ENCODE measurements around the gene CELF5. TPM values are rescaled to one million over a fixed set of nuclear protein-coding genes. Genes with fewer than 3 reads are reported as not detected.
"Not testable (repeated sequence)": the region's sequence is repeated elsewhere in the genome, so short reads cannot be mapped to it uniquely, and the experiment has no call there.

The CELF5 gene
- total RNA-seq, 1 donor from 2014 or later = 2.3 TPM

DNA sequence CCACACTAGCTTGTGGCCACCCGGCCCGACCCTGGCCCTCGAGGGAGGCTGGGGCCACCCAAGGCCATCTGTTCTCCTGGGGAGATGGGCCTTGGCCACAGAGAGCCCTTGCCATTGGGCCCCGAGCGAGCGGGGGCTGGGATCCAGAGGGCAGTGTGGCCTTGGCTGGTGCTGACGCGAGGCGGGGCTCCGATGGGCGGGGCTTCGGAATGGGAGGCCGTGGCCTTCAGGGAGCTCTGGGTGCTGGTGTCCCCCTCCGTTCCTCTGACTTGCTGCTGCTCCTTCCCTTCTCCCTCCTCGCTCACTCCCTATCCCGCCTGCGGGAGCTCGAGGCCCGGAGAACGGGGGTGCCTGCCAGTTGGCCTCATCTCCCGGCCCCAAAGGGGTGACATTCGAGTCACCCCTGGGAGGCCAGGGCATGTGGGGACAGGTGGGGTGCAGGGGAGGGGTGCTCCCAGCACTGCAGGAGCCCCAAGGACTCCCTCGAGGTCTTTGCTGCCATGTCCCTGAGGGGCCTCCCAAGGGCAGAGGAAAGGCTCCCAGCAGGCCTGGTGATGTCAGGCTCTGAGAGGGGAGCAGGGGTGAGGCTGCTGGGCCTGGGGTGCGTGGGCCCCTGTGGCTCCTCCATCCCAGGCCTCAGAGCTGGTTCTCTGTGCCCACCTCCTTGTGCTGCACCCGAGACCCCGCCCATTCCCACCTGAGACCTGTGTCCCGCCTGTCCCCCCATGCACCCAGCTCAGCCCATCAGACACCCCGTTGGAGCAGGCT, 34.6 kb upstream of the CELF5 start:
- Mint-ChIP-seq H3K4me1 (peaks cover 15% of the 10 kb centered on the region), H3K36me3 (ENCODE audit: low read depth) (peaks cover 4% of the 10 kb centered on the region)
- DNase-seq (ENCODE audit: low read depth, low spot score) = no peak

DNA sequence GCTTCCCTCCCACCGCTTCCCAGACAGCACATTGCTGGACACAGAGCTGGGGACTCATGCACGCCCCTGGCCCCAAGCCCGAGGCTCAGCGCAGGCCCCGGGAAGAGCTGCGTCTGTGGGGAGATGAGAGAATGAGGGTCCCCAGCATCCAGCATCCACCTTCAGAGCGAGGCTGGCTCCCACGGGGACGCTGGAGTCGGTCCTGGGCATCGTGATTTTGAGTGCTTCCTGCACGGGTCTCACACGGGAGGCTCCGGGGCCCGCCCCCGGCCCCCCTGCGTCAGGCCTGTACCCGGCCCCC, 34.0 kb upstream of the CELF5 start:
- peaks cover 4% of the 10 kb centered on the region for H3K36me3 Mint-ChIP-seq (ENCODE audit: low read depth)
- TF ChIP-seq, protein P1, sequence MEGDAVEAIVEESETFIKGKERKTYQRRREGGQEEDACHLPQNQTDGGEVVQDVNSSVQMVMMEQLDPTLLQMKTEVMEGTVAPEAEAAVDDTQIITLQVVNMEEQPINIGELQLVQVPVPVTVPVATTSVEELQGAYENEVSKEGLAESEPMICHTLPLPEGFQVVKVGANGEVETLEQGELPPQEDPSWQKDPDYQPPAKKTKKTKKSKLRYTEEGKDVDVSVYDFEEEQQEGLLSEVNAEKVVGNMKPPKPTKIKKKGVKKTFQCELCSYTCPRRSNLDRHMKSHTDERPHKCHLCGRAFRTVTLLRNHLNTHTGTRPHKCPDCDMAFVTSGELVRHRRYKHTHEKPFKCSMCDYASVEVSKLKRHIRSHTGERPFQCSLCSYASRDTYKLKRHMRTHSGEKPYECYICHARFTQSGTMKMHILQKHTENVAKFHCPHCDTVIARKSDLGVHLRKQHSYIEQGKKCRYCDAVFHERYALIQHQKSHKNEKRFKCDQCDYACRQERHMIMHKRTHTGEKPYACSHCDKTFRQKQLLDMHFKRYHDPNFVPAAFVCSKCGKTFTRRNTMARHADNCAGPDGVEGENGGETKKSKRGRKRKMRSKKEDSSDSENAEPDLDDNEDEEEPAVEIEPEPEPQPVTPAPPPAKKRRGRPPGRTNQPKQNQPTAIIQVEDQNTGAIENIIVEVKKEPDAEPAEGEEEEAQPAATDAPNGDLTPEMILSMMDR (conservative IDR thresholded peaks at IDR 0.05) = no peak
- no peak overlapping the region for H3K4me3 Mint-ChIP-seq
- no peak for DNase-seq (ENCODE audit: low read depth, low spot score)
- H3K4me1 Mint-ChIP-seq = peaks cover 10% of the 10 kb centered on the region
- H3K27ac Mint-ChIP-seq (ENCODE audit: unreplicated experiment) = no peak overlapping the region
- no peaks in the 10 kb centered on the region for H3K9me3 Mint-ChIP-seq
- no peaks in the 10 kb centered on the region for H3K27me3 Mint-ChIP-seq (ENCODE audit: low read depth)

More for the DNA sequence above, 34.6 kb upstream of the CELF5 start:
- Mint-ChIP-seq H3K27me3 (ENCODE audit: low read depth) (no peaks in the 10 kb centered on the region), H3K4me3 (no peak overlapping the region), H3K9me3 (no peaks in the 10 kb centered on the region), H3K27ac (ENCODE audit: unreplicated experiment) (no peak overlapping the region)
- TF ChIP-seq, protein P1 (conservative IDR thresholded peaks at IDR 0.05) = no peak

GRCh38 chr19:3190921-3191805, 33.3 kb upstream of the CELF5 start:
- Mint-ChIP-seq H3K36me3 (ENCODE audit: low read depth) (peaks cover 4% of the 10 kb centered on the region), H3K9me3 (no peaks in the 10 kb centered on the region), H3K27ac (ENCODE audit: unreplicated experiment) (no peak overlapping the region), H3K4me1 (peaks cover 8% of the 10 kb centered on the region), H3K27me3 (ENCODE audit: low read depth) (no peaks in the 10 kb centered on the region), H3K4me3 (peak overlapping the region; percentile 38)
- no peak for DNase-seq (ENCODE audit: low read depth, low spot score)
- TF ChIP-seq, protein P1 (conservative IDR thresholded peaks at IDR 0.05) = no peak

GRCh38 chr19:3191806-3192104, 32.7 kb upstream of the CELF5 start:
- H3K9me3 Mint-ChIP-seq; H3K4me1 Mint-ChIP-seq; H3K4me3 Mint-ChIP-seq; DNase-seq (ENCODE audit: low read depth, low spot score); H3K36me3 Mint-ChIP-seq (ENCODE audit: low read depth); H3K27ac Mint-ChIP-seq (ENCODE audit: unreplicated experiment); H3K27me3 Mint-ChIP-seq (ENCODE audit: low read depth): not testable (repeated sequence)

DNA sequence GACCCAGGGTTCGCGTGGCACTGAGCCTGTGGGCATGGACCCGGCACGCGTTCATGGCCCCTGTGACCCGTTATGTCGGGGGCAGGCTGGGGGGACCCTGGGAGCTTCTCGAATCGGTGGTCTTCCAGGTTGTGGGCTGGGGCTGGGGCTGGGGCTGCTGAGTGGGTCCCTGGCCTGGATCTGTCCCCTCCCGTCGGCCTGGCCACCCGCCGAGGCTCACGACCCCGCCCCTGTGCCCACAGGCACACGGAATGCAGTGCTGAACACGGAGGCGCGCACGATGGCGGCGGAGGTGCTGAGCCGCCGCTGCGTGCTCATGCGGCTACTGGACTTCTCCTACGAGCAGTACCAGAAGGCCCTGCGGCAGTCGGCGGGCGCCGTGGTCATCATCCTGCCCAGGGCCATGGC, 32.2 kb upstream of the CELF5 start:
- TF ChIP-seq, protein P1 (conservative IDR thresholded peaks at IDR 0.05) = no peak
- H3K27ac Mint-ChIP-seq (ENCODE audit: unreplicated experiment) = no peak overlapping the region
- H3K36me3 Mint-ChIP-seq (ENCODE audit: low read depth) = peaks cover 4% of the 10 kb centered on the region
- H3K4me3 Mint-ChIP-seq = no peak overlapping the region
- H3K27me3 Mint-ChIP-seq (ENCODE audit: low read depth) = no peaks in the 10 kb centered on the region
- no peaks in the 10 kb centered on the region for H3K9me3 Mint-ChIP-seq
- H3K4me1 Mint-ChIP-seq = no peaks in the 10 kb centered on the region
- no peak for DNase-seq (ENCODE audit: low read depth, low spot score)

DNA sequence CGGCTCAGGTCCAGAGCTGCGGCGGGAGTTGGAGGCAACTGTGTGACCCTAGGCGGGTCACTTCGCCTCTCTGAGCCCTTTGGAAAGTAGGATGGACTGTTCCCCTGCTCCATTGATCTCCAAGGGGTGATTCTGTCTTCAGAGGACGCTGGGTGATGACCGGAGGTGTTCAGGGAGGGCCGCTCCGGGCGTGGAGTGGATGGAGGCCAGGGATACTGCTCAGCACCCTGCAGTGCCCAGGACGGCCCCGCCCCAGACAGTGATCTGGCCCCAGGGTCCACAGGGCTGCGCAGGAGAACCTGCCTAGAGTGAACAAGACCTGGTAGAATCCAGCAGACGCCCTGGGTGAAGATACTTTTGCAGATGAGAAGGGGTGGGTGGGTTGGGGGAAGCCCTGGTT, 31.8 kb upstream of the CELF5 start:
- no peak for DNase-seq (ENCODE audit: low read depth, low spot score)
- Mint-ChIP-seq H3K4me3 (no peak overlapping the region), H3K27ac (ENCODE audit: unreplicated experiment) (no peak overlapping the region), H3K27me3 (ENCODE audit: low read depth) (no peaks in the 10 kb centered on the region), H3K4me1 (no peaks in the 10 kb centered on the region), H3K36me3 (ENCODE audit: low read depth) (peaks cover 4% of the 10 kb centered on the region), H3K9me3 (no peaks in the 10 kb centered on the region)
- TF ChIP-seq, protein P1 (conservative IDR thresholded peaks at IDR 0.05) = no peak
